H9 (cell line): ENCODE measurements around the gene PIK3R4. TPM values are rescaled to one million over a fixed set of nuclear protein-coding genes. Genes with fewer than 3 reads are reported as not detected.
A peak's percentile ranks its signal among the peaks of the same experiment; 100 is the strongest.

Experiments
- DNase-seq: peaks from one replicate; pipeline ENCODE4 v3.0.0-alpha.2; 2017
- H2AFZ ChIP-seq: one replicate; pipeline ENCODE4 v1.6.1; 2013; ENCODE audit warnings: mild to moderate bottlenecking, low read length, control low read depth, moderate library complexity
- H2AK5ac ChIP-seq: 2 replicates; pipeline ENCODE4 v1.6.1; 2013; ENCODE audit warnings: low read length, control low read depth, mixed read lengths; ENCODE audit not compliant: insufficient read length
- H2BK120ac ChIP-seq: one replicate; pipeline ENCODE4 v1.6.1; 2013; ENCODE audit warnings: low read depth, mild to moderate bottlenecking, low read length, control low read depth, inconsistent platforms; ENCODE audit not compliant: poor library complexity, severe bottlenecking
- H2BK12ac ChIP-seq: 2 replicates; pipeline ENCODE4 v1.6.1; 2013; ENCODE audit warnings: low read length, control low read depth, mixed read lengths, low read depth; ENCODE audit not compliant: insufficient read length
- H2BK15ac ChIP-seq: 2 replicates; pipeline ENCODE4 v1.6.1; 2013; ENCODE audit warnings: low read depth, low read length, control low read depth
- H2BK20ac ChIP-seq: one replicate; pipeline ENCODE4 v1.6.1; 2013; ENCODE audit warnings: low read depth, mild to moderate bottlenecking, low read length, control low read depth, inconsistent platforms; ENCODE audit not compliant: poor library complexity, severe bottlenecking
- H2BK5ac ChIP-seq: 2 replicates; pipeline ENCODE4 v1.6.1; 2013; ENCODE audit warnings: low read length, control low read depth, mixed read lengths; ENCODE audit not compliant: insufficient read length
- H3K14ac ChIP-seq: 2 replicates; pipeline ENCODE4 v1.6.1; 2013; ENCODE audit warnings: low read length, control low read depth; ENCODE audit not compliant: insufficient read depth
- H3K18ac ChIP-seq: 2 replicates; pipeline ENCODE4 v1.6.1; 2013; ENCODE audit warnings: low read depth, mild to moderate bottlenecking, mixed read lengths, low read length, control low read depth; ENCODE audit not compliant: insufficient read length
- H3K23ac ChIP-seq: 2 replicates; pipeline ENCODE4 v1.6.1; 2013; ENCODE audit warnings: low read length, control low read depth, mixed read lengths, low read depth; ENCODE audit not compliant: insufficient read length
- H3K23me2 ChIP-seq: 2 replicates; pipeline ENCODE4 v1.6.1; 2013; ENCODE audit warnings: low read depth, mild to moderate bottlenecking, mixed read lengths, low read length, control low read depth; ENCODE audit not compliant: insufficient read length, poor library complexity, severe bottlenecking
- H3K27ac ChIP-seq: 2 replicates; pipeline ENCODE4 v1.5.1; 2013; ENCODE audit warnings: low read length, control low read depth, mixed read lengths, low read depth; ENCODE audit not compliant: insufficient read length
- H3K27me3 ChIP-seq: 2 replicates; pipeline ENCODE4 v1.6.1; 2013; ENCODE audit warnings: low read length, control low read depth, inconsistent platforms; ENCODE audit not compliant: insufficient read depth
- H3K4ac ChIP-seq: 2 replicates; pipeline ENCODE4 v1.6.1; 2013; ENCODE audit warnings: low read depth, mild to moderate bottlenecking, control low read depth, inconsistent platforms, low read length, moderate library complexity
- H3K4me1 ChIP-seq: 2 replicates; pipeline ENCODE4 v1.6.1; 2013; ENCODE audit warnings: low read length, control low read depth, inconsistent platforms; ENCODE audit not compliant: insufficient read depth
- H3K4me2 ChIP-seq: 2 replicates; pipeline ENCODE4 v1.6.1; 2013; ENCODE audit warnings: low read length, control low read depth, mixed read lengths; ENCODE audit not compliant: insufficient read length, insufficient read depth
- H3K56ac ChIP-seq: 2 replicates; pipeline ENCODE4 v1.6.1; 2013; ENCODE audit warnings: low read depth, mild to moderate bottlenecking, mixed read lengths, low read length, control low read depth; ENCODE audit not compliant: insufficient read length
- H3K79me1 ChIP-seq: 2 replicates; pipeline ENCODE4 v1.6.1; 2013; ENCODE audit warnings: low read depth, mild to moderate bottlenecking, moderate library complexity, low read length, control low read depth, inconsistent platforms; ENCODE audit not compliant: insufficient read depth, poor library complexity, severe bottlenecking
- H3K79me2 ChIP-seq: 2 replicates; pipeline ENCODE4 v1.6.1; 2013; ENCODE audit warnings: low read length, control low read depth, inconsistent platforms; ENCODE audit not compliant: insufficient read depth
- H3K9ac ChIP-seq: 2 replicates; pipeline ENCODE4 v1.6.1; 2013; ENCODE audit warnings: low read length, control low read depth, mixed read lengths; ENCODE audit not compliant: insufficient read length; ENCODE audit errors: extremely low read depth
- H3K9me3 ChIP-seq: one replicate; pipeline ENCODE4 v1.6.1; 2013; ENCODE audit warnings: low read depth, low read length, inconsistent platforms; ENCODE audit not compliant: control insufficient read depth
- H3T11ph ChIP-seq: one replicate; pipeline ENCODE4 v1.6.1; 2013; ENCODE audit warnings: mild to moderate bottlenecking, low read length, control low read depth, inconsistent platforms
- H4K20me1 ChIP-seq: one replicate; pipeline ENCODE4 v1.6.1; 2013; ENCODE audit not compliant: control insufficient read depth, insufficient read length, insufficient read depth
- H4K5ac ChIP-seq: 2 replicates; pipeline ENCODE4 v1.6.1; 2013; ENCODE audit warnings: low read depth, mild to moderate bottlenecking, mixed read lengths, low read length, control low read depth; ENCODE audit not compliant: insufficient read length
- H4K8ac ChIP-seq: replicated peaks from 2 replicates; pipeline ENCODE4 v1.6.1; 2013; ENCODE audit warnings: low read length, control low read depth, mixed read lengths, low read depth; ENCODE audit not compliant: insufficient read length
- H4K91ac ChIP-seq: 2 replicates; pipeline ENCODE4 v1.6.1; 2013; ENCODE audit warnings: low read depth, mild to moderate bottlenecking, moderate library complexity, mixed read lengths, low read length, control low read depth; ENCODE audit not compliant: insufficient read length
- H3K27ac Mint-ChIP-seq, 3 experiments: 2 replicates in 2 of 3; 3 replicates in 1 of 3; pipeline ENCODE4 v1.8.0; 2020 to 2021; ENCODE audit warnings: mixed read lengths in 3 of 3, mild to moderate bottlenecking in 1 of 3, moderate library complexity in 1 of 3
- H3K27me3 Mint-ChIP-seq: 2 replicates; pipeline ENCODE4 v1.8.0; 2021; ENCODE audit warnings: low read depth, mild to moderate bottlenecking, moderate library complexity, mixed read lengths
- H3K36me3 Mint-ChIP-seq, 3 experiments: 2 replicates in 2 of 3; 3 replicates in 1 of 3; pipeline ENCODE4 v1.8.0; 2020 to 2021; ENCODE audit warnings: low read depth in 3 of 3, mixed read lengths in 3 of 3; ENCODE audit not compliant: insufficient read depth in 1 of 3
- H3K4me1 Mint-ChIP-seq, 2 experiments: 2 replicates each; pipeline ENCODE4 v1.8.0; 2020; ENCODE audit warnings: mixed read lengths in 2 of 2
- H3K4me3 Mint-ChIP-seq, 2 experiments: 2 replicates in 1 of 2; 3 replicates in 1 of 2; pipeline ENCODE4 v1.8.0; 2020 to 2021; ENCODE audit warnings: mild to moderate bottlenecking in 2 of 2, mixed read lengths in 2 of 2, moderate library complexity in 1 of 2
- H3K9me3 Mint-ChIP-seq, 2 experiments: 2 replicates in 1 of 2; 3 replicates in 1 of 2; pipeline ENCODE4 v1.8.0; 2020; ENCODE audit warnings: mild to moderate bottlenecking in 2 of 2, mixed read lengths in 2 of 2, moderate library complexity in 1 of 2
- CTCF ChIP-seq: fragments of 200-600 bp; sonication (generic); conservative IDR thresholded peaks from 3 replicates; pipeline ENCODE4 v1.8.0; 2021; ENCODE audit warnings: antibody characterized with exemption, mild to moderate bottlenecking
- WGBS: extraction: QIAGEN DNeasy Blood & Tissue Kit; methylation state at CpG from one replicate; pipeline ENCODE4 v1.1.7; 2013; ENCODE audit warnings: missing lambda C conversion rate, low lambda C conversion rate, mixed read lengths; ENCODE audit not compliant: insufficient read length; ENCODE audit errors: extremely low coverage; 5-methylcytosine and 5-hydroxymethylcytosine counted together
- total RNA-seq: library from RNA; stranded (reverse); gene quantifications from 2 replicates; pipeline ENCODE4 v1.2.1, GENCODE V29; 2021

PIK3R4 gene
- total RNA-seq, 1 experiment from 2014 or later, result 28.6 TPM

- Histone ChIP-seq H3K27ac (no peak overlapping the region), H2AK5ac (no peak overlapping the region), H3K4me1 (no peaks in the 10 kb centered on the region), H4K5ac (no peak overlapping the region), H3K27me3 (no peaks in the 10 kb centered on the region), H3K23ac (no peak overlapping the region), H2AFZ (no peak overlapping the region), H3K9ac (no peak overlapping the region), H2BK120ac (no peak overlapping the region), H3K23me2 (no peaks in the 10 kb centered on the region), H3T11ph (no peak overlapping the region), H2BK5ac (no peak overlapping the region), H4K8ac (no peak overlapping the region), H3K79me1 (no peaks in the 10 kb centered on the region), H3K56ac (no peak overlapping the region), H3K14ac (no peak overlapping the region), H4K20me1 (no peaks in the 10 kb centered on the region), H3K18ac (no peak overlapping the region), H2BK12ac (no peak overlapping the region), H3K4me2 (no peak overlapping the region), H2BK20ac (no peak overlapping the region), H3K4ac (no peak overlapping the region), H3K79me2 (no peaks in the 10 kb centered on the region), H2BK15ac (no peak overlapping the region), H4K91ac (no peak overlapping the region), H3K9me3 (no peaks in the 10 kb centered on the region)
- no CpG with 5 or more reads among the region's 2 CpGs for WGBS
- H3K9me3 Mint-ChIP-seq, result no peaks in the 10 kb centered on the region
- DNase-seq, result no peak
- peaks cover 0 to 19% (median 15%) of the 10 kb centered on the region in 3 experiments; a peak in 5 of 7 replicates for H3K36me3 Mint-ChIP-seq
- peaks cover 3 to 8% of the 10 kb centered on the region in 2 experiments for H3K4me1 Mint-ChIP-seq
- H3K27me3 Mint-ChIP-seq, result no peaks in the 10 kb centered on the region
- no peak overlapping the region for H3K4me3 Mint-ChIP-seq
- peak overlapping the region in 1 of 3 experiments; percentile 44; a peak in 1 of 7 replicates for H3K27ac Mint-ChIP-seq
- TF ChIP-seq CTCF, result no peak
These were observed 17.5 kb downstream of the PIK3R4 start for GRCh38 chr3:130729154-130729553.
